ENCODE results near the gene WFDC8.
A peak's percentile ranks its signal among the peaks of the same experiment; 100 is the strongest.

Gene WFDC8

GRCh38 chr20:45547206-45547770 lies 31.8 kb downstream of the WFDC8 start, which contains the start of gene EPPIN:
Gene EPPIN (minus strand): TSS chr20:45547401. CDS start chr20:45547357, 44 bp downstream.
- Histone ChIP-seq H4K8ac (ENCODE audit: low read depth, low read length) (no peak within 1 kb of the TSS), H4K91ac (ENCODE audit: low read depth, low read length) (no peak within 1 kb of the TSS), H3K27me3 (ENCODE audit: insufficient read depth, low read length) (no peaks in the 10 kb centered on the region), H3K36me3 (ENCODE audit: control insufficient read depth in 1 of 2, insufficient read depth in 2 of 2, low read length in 2 of 2) (no peaks in the 10 kb centered on the region), H3K4ac (ENCODE audit: low read depth, low read length) (no peak within 1 kb of the TSS), H2BK12ac (ENCODE audit: low read length) (no peak within 1 kb of the TSS), H3K79me2 (ENCODE audit: control insufficient read depth, insufficient read depth, low read length, poor library complexity) (no peaks in the 10 kb centered on the region), H3K27ac (ENCODE audit: low read depth, low read length) (no peak within 1 kb of the TSS), H3K18ac (ENCODE audit: low read length) (no peak within 1 kb of the TSS), H3K23ac (ENCODE audit: low read length) (no peak within 1 kb of the TSS), H4K12ac (ENCODE audit: low read depth, low read length) (no peak within 1 kb of the TSS), H3K14ac (ENCODE audit: low read length) (no peak within 1 kb of the TSS), H2AK5ac (ENCODE audit: low read length) (no peak within 1 kb of the TSS), H3K79me1 (ENCODE audit: low read length) (no peaks in the 10 kb centered on the region), H3K4me2 (ENCODE audit: low read length) (no peak within 1 kb of the TSS), H2BK120ac (ENCODE audit: insufficient read depth, low read length, poor library complexity) (no peak within 1 kb of the TSS), H2AFZ (ENCODE audit: insufficient read depth, low read length, poor library complexity) (no peak within 1 kb of the TSS), H2BK5ac (ENCODE audit: low read depth, low read length, poor library complexity) (no peak within 1 kb of the TSS), H3K9ac (ENCODE audit: low read length) (no peak within 1 kb of the TSS), H3K4me1 (ENCODE audit: control insufficient read depth in 1 of 2, insufficient read depth in 2 of 2, low read length in 2 of 2) (no peaks in the 10 kb centered on the region), H3K9me3 (ENCODE audit: insufficient read depth, low read depth, low read length) (no peaks in the 10 kb centered on the region), H3K4me3 (ENCODE audit: low read depth, low read length) (no peak within 1 kb of the TSS)
- no CpG with 5 or more reads among the region's 6 CpGs for WGBS (ENCODE audit: extremely low coverage, insufficient coverage, insufficient read length)
- no peak for DNase-seq

DNA sequence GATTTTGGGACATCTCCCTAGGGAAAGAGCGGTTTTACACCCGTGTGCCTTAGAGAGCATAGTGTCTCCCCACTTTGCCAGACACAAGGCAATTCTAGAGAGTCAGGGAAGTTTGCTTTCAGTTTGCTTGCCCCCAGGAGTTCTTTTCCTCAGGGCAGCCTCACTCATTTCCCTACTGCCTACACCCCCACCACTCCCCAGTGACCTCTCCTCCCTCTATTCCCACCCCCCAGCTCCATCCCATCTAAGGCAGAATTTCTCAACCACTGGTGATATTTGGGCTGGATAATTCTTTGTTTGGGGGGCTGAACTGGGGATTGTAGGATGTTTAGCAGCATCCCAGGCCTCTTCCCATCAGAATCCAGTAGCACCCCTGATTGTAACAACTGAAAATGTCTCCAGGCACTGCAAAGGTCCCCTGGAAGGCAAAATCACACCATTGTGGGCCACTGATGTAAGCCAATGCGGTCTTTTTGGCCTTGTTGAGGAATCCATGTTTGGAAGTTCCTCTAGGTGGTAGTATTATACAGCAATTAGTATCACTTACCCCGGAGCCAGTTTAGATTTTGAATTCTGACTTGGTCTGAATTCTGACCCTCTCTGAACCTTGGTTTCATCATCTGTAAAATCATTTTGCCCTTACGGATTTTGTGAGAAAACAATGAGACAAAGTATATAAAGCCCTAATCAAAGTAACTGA lies 33.2 kb downstream of the WFDC8 start:
- no peaks in the 10 kb centered on the region for H3K27me3 ChIP-seq (ENCODE audit: insufficient read depth, low read length)
- H3K4me2 ChIP-seq (ENCODE audit: low read length), result no peak overlapping the region
- no peak overlapping the region for H3K4me3 ChIP-seq (ENCODE audit: low read depth, low read length)
- H3K14ac ChIP-seq (ENCODE audit: low read length), result no peak overlapping the region
- H3K18ac ChIP-seq (ENCODE audit: low read length), result no peak overlapping the region
- no peak overlapping the region for H3K4ac ChIP-seq (ENCODE audit: low read depth, low read length)
- no peak overlapping the region for H4K91ac ChIP-seq (ENCODE audit: low read depth, low read length)
- no peaks in the 10 kb centered on the region for H3K36me3 ChIP-seq (ENCODE audit: control insufficient read depth in 1 of 2, insufficient read depth in 2 of 2, low read length in 2 of 2)
- no peak overlapping the region for H2BK120ac ChIP-seq (ENCODE audit: insufficient read depth, low read length, poor library complexity)
- no peak overlapping the region for H4K12ac ChIP-seq (ENCODE audit: low read depth, low read length)
- H3K23ac ChIP-seq (ENCODE audit: low read length), result no peak overlapping the region
- no peak overlapping the region for H4K8ac ChIP-seq (ENCODE audit: low read depth, low read length)
- H3K79me2 ChIP-seq (ENCODE audit: control insufficient read depth, insufficient read depth, low read length, poor library complexity), result no peaks in the 10 kb centered on the region
- H3K79me1 ChIP-seq (ENCODE audit: low read length), result no peaks in the 10 kb centered on the region
- no peak overlapping the region for H2BK12ac ChIP-seq (ENCODE audit: low read length)
- H3K4me1 ChIP-seq (ENCODE audit: control insufficient read depth in 1 of 2, insufficient read depth in 2 of 2, low read length in 2 of 2), result no peaks in the 10 kb centered on the region
- no peak overlapping the region for H3K27ac ChIP-seq (ENCODE audit: low read depth, low read length)
- H2BK5ac ChIP-seq (ENCODE audit: low read depth, low read length, poor library complexity), result no peak overlapping the region
- no peak overlapping the region for H3K9ac ChIP-seq (ENCODE audit: low read length)
- DNase-seq, result peak in 1 of 2 donors; percentile 41
- H2AK5ac ChIP-seq (ENCODE audit: low read length), result no peak overlapping the region
- no peaks in the 10 kb centered on the region for H3K9me3 ChIP-seq (ENCODE audit: insufficient read depth, low read depth, low read length)
- no CpG with 5 or more reads among the region's 5 CpGs for WGBS (ENCODE audit: extremely low coverage, insufficient coverage, insufficient read length)
- H2AFZ ChIP-seq (ENCODE audit: insufficient read depth, low read length, poor library complexity), result no peak overlapping the region

DNA sequence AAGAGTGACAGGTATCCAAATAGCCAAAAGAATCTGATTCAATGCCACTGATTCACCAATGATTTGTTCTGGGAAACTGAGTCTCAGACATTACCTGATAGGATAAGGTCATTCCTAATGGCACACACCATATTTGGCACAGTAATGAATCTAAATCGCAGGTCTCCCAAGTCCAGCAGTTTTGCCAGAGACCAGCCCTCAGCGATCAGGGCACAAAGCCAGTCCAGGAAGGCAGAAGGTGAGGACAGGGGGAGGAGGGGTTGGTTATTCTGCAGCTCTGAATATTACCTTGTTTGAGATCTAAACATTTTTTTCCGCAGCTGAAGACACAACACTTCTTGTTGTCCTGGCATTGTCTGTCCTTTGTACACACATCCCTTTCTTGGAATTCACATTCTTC lies 33.7 kb downstream of the WFDC8 start:
- H2AFZ ChIP-seq (ENCODE audit: insufficient read depth, low read length, poor library complexity), result no peak overlapping the region
- no peak overlapping the region for H2AK5ac ChIP-seq (ENCODE audit: low read length)
- no peak overlapping the region for H3K4ac ChIP-seq (ENCODE audit: low read depth, low read length)
- no peaks in the 10 kb centered on the region for H3K79me2 ChIP-seq (ENCODE audit: control insufficient read depth, insufficient read depth, low read length, poor library complexity)
- no peak overlapping the region for H3K9ac ChIP-seq (ENCODE audit: low read length)
- no peaks in the 10 kb centered on the region for H3K79me1 ChIP-seq (ENCODE audit: low read length)
- no peak overlapping the region for H2BK12ac ChIP-seq (ENCODE audit: low read length)
- no peak overlapping the region for H3K27ac ChIP-seq (ENCODE audit: low read depth, low read length)
- H3K36me3 ChIP-seq (ENCODE audit: control insufficient read depth in 1 of 2, insufficient read depth in 2 of 2, low read length in 2 of 2), result no peaks in the 10 kb centered on the region
- H2BK120ac ChIP-seq (ENCODE audit: insufficient read depth, low read length, poor library complexity), result no peak overlapping the region
- H3K4me3 ChIP-seq (ENCODE audit: low read depth, low read length), result no peak overlapping the region
- H4K8ac ChIP-seq (ENCODE audit: low read depth, low read length), result no peak overlapping the region
- no peak for DNase-seq
- no peak overlapping the region for H2BK5ac ChIP-seq (ENCODE audit: low read depth, low read length, poor library complexity)
- no peak overlapping the region for H4K12ac ChIP-seq (ENCODE audit: low read depth, low read length)
- H3K4me1 ChIP-seq (ENCODE audit: control insufficient read depth in 1 of 2, insufficient read depth in 2 of 2, low read length in 2 of 2), result no peaks in the 10 kb centered on the region
- H3K4me2 ChIP-seq (ENCODE audit: low read length), result no peak overlapping the region
- H3K18ac ChIP-seq (ENCODE audit: low read length), result no peak overlapping the region
- no peak overlapping the region for H3K14ac ChIP-seq (ENCODE audit: low read length)
- no peak overlapping the region for H3K23ac ChIP-seq (ENCODE audit: low read length)
- no peaks in the 10 kb centered on the region for H3K9me3 ChIP-seq (ENCODE audit: insufficient read depth, low read depth, low read length)
- no CpG with 5 or more reads among the region's 3 CpGs for WGBS (ENCODE audit: extremely low coverage, insufficient coverage, insufficient read length)
- H3K27me3 ChIP-seq (ENCODE audit: insufficient read depth, low read length), result no peaks in the 10 kb centered on the region
- H4K91ac ChIP-seq (ENCODE audit: low read depth, low read length), result no peak overlapping the region

GRCh38 chr20:45539382-45539781 lies 39.7 kb downstream of the WFDC8 start, which contains the start of gene WFDC6:
Gene WFDC6 (minus strand): TSS chr20:45539482. CDS start chr20:45539407, 75 bp downstream.
- H4K12ac ChIP-seq (ENCODE audit: low read depth, low read length), result no peak within 1 kb of the TSS
- H3K4me3 ChIP-seq (ENCODE audit: low read depth, low read length), result no peak within 1 kb of the TSS
- H2BK12ac ChIP-seq (ENCODE audit: low read length), result no peak within 1 kb of the TSS
- H2BK120ac ChIP-seq (ENCODE audit: insufficient read depth, low read length, poor library complexity), result no peak within 1 kb of the TSS
- H3K4me1 ChIP-seq (ENCODE audit: control insufficient read depth in 1 of 2, insufficient read depth in 2 of 2, low read length in 2 of 2), result peaks cover 0 to 4% of the 10 kb centered on the region in 2 experiments
- no peak for DNase-seq
- no peak within 1 kb of the TSS for H3K4ac ChIP-seq (ENCODE audit: low read depth, low read length)
- H2BK5ac ChIP-seq (ENCODE audit: low read depth, low read length, poor library complexity), result no peak within 1 kb of the TSS
- WGBS (ENCODE audit: extremely low coverage, insufficient coverage, insufficient read length), result no CpG with 5 or more reads among the region's 2 CpGs
- H4K8ac ChIP-seq (ENCODE audit: low read depth, low read length), result no peak within 1 kb of the TSS
- H3K27ac ChIP-seq (ENCODE audit: low read depth, low read length), result no peak within 1 kb of the TSS
- no peak within 1 kb of the TSS for H4K91ac ChIP-seq (ENCODE audit: low read depth, low read length)
- no peaks in the 10 kb centered on the region for H3K79me1 ChIP-seq (ENCODE audit: low read length)
- no peak within 1 kb of the TSS for H3K9ac ChIP-seq (ENCODE audit: low read length)
- H2AK5ac ChIP-seq (ENCODE audit: low read length), result no peak within 1 kb of the TSS
- H3K36me3 ChIP-seq (ENCODE audit: control insufficient read depth in 1 of 2, insufficient read depth in 2 of 2, low read length in 2 of 2), result no peaks in the 10 kb centered on the region
- H3K23ac ChIP-seq (ENCODE audit: low read length), result no peak within 1 kb of the TSS
- H3K18ac ChIP-seq (ENCODE audit: low read length), result no peak within 1 kb of the TSS
- no peak within 1 kb of the TSS for H3K14ac ChIP-seq (ENCODE audit: low read length)
- H3K9me3 ChIP-seq (ENCODE audit: insufficient read depth, low read depth, low read length), result no peaks in the 10 kb centered on the region
- H3K79me2 ChIP-seq (ENCODE audit: control insufficient read depth, insufficient read depth, low read length, poor library complexity), result no peaks in the 10 kb centered on the region
- H3K27me3 ChIP-seq (ENCODE audit: insufficient read depth, low read length), result no peaks in the 10 kb centered on the region
- H3K4me2 ChIP-seq (ENCODE audit: low read length), result no peak within 1 kb of the TSS
- H2AFZ ChIP-seq (ENCODE audit: insufficient read depth, low read length, poor library complexity), result no peak within 1 kb of the TSS

Measured in trophoblast cell (in vitro differentiated cells and primary cell).